ENCODE results near the gene RRAGC. TPM values are rescaled to one million over a fixed set of nuclear protein-coding genes. Genes with fewer than 3 reads are reported as not detected.

RRAGC gene
- total and polyA plus RNA-seq, 2 of the 13 experiments (the other 11 are each of a cell fraction or from before 2014, with no cell fraction given): 7.6 to 8.0 TPM

DNA sequence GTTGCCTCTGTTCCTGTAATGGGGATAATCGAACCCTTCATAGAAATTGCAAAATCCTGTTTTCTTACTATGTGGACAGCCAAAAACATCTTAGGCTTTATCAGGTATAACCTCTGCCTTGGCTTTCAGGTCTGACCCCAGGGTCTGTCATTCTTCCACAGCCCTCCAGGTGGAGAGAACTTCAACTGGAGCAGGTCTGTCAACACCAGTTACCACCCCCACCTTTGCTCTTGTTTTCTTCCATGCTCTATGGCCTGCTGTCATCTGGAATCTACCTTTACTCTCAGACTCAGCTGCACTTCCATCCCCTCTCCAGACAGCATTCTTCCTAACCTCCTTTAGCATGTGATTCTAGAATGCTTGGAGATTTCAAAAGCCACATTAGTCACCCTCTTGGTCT is 32.2 kb upstream of the RRAGC start (continued):
- TF ChIP-seq, protein P1, sequence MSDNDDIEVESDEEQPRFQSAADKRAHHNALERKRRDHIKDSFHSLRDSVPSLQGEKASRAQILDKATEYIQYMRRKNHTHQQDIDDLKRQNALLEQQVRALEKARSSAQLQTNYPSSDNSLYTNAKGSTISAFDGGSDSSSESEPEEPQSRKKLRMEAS (IDR thresholded peaks at IDR 0.05): peak; percentile 26; the same call in 1 of the 2 replicates
- TF ChIP-seq ZNF281 (CRISPR knock-in tag; IDR thresholded peaks at IDR 0.05; ENCODE audit: borderline replicate concordance): 0 out of 2 replicates have a peak, but pooled peaks have one; percentile 63
- TF ChIP-seq, protein P2, sequence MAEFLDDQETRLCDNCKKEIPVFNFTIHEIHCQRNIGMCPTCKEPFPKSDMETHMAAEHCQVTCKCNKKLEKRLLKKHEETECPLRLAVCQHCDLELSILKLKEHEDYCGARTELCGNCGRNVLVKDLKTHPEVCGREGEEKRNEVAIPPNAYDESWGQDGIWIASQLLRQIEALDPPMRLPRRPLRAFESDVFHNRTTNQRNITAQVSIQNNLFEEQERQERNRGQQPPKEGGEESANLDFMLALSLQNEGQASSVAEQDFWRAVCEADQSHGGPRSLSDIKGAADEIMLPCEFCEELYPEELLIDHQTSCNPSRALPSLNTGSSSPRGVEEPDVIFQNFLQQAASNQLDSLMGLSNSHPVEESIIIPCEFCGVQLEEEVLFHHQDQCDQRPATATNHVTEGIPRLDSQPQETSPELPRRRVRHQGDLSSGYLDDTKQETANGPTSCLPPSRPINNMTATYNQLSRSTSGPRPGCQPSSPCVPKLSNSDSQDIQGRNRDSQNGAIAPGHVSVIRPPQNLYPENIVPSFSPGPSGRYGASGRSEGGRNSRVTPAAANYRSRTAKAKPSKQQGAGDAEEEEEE (CRISPR knock-in tag; IDR thresholded peaks at IDR 0.05; ENCODE audit: borderline replicate concordance): no peak
- peak; percentile 79 for TF ChIP-seq SMC3 (IDR thresholded peaks at IDR 0.05; ENCODE audit: low read length)
- TF ChIP-seq FOXA3 (CRISPR knock-in tag; IDR thresholded peaks at IDR 0.05): peak; percentile 59
- no peak for TF ChIP-seq FOXP1 (IDR thresholded peaks at IDR 0.05)
- 0 out of 2 replicates have a peak, but pooled peaks have one; percentile 7 for TF ChIP-seq FOXP1 (CRISPR knock-in tag; IDR thresholded peaks at IDR 0.05)

DNA sequence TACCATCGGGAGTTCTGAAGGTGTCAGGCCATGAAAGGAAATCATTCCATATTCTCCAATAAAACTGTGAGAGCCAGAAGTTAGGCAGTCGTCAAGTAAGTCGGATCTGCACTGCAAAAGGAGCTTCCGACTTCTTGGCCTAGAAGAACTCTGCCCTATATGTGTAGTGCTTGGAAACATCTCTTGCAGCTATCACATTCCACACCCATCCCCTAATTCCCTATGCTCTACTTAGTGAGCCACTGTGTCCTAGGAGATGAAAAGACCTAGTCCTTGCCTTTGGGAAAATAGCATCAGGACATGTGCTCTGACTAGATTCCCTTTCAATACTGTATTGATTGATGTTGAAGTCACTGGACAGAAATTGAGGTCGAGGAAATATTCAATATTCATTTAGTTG is 30.0 kb upstream of the RRAGC start:
- Histone ChIP-seq H3K4me3 (replicated peaks in 1 of 3; ENCODE audit: insufficient read depth in 1 of 3, low read depth in 2 of 3, low read length in 3 of 3) (no peak overlapping the region), H3K9me3 (ENCODE audit: low read length) (no peaks in the 10 kb centered on the region), H3K27me3 (ENCODE audit: control insufficient read depth in 1 of 2, insufficient read depth in 2 of 2, low read length in 2 of 2) (no peaks in the 10 kb centered on the region), H3K79me2 (ENCODE audit: insufficient read depth, low read length) (no peaks in the 10 kb centered on the region), H3K4me2 (ENCODE audit: low read depth, low read length) (peak overlapping the region; percentile 61), H3K36me3 (replicated peaks in 1 of 2; ENCODE audit: control insufficient read depth in 1 of 2, insufficient read depth in 2 of 2, low read length in 2 of 2) (no peaks in the 10 kb centered on the region), H3K9ac (ENCODE audit: insufficient read depth, low read depth, low read length) (no peak overlapping the region), H4K20me1 (ENCODE audit: insufficient read depth, low read length) (no peaks in the 10 kb centered on the region), H3K4me1 (ENCODE audit: insufficient read depth, low read length) (peaks cover 48% of the 10 kb centered on the region), H2AFZ (ENCODE audit: low read length) (no peak overlapping the region), H3K27ac (ENCODE audit: extremely low read length, insufficient read depth, low read length) (peak overlapping the region; percentile 90)
- FAIRE-seq (no peak), DNase-seq (ENCODE audit: low spot score) (no peak), ATAC-seq (no peak)
- BruUV-seq (replicated peaks): no TSS peak
- WGBS (ENCODE audit: low lambda C conversion rate): 76% methylated on average over 5 of the region's 5 CpGs
- POLR2A ChIA-PET: interaction anchor here (0.8 to 0.9 kb wide), 2 partner anchors 20 to 108 kb away, joined by 3 read pairs; no protein-coding TSS in a partner anchor
- intact Hi-C loops (cut with micrococcal nuclease; ENCODE audit: unreplicated experiment): loop anchor here (2.0 kb wide), 1 partner anchor 79 kb away; no protein-coding TSS in a partner anchor
- no peak for TF ChIP-seq ZNF724P (CRISPR knock-in tag; IDR thresholded peaks at IDR 0.05; ENCODE audit: borderline replicate concordance)
- CTCF ChIA-PET (ENCODE audit: low intra/inter-chr PET ratio, low total read pairs): no interaction called here
- in situ Hi-C loops (cut with HindIII; ENCODE audit: extremely low pct_ligation_motif_present, low pct_unique_long_range_greater_than_20kb): no loop called here
